SU-DHL-6 (cell line): Measurements from ENCODE around the gene FAM186B.

Source experiments
- H2AFZ ChIP-seq: fragments of 200-600 bp; sonication (generic); 2 replicates; pipeline ENCODE4 v1.6.1; 2014; ENCODE audit warnings: low read depth, mild to moderate bottlenecking, moderate library complexity, mixed read lengths, antibody characterized with exemption, low read length; ENCODE audit not compliant: severe bottlenecking
- H3F3A ChIP-seq: fragments of 200-600 bp; shearing (Covaris generic); 2 replicates; pipeline ENCODE4 v1.6.0; 2016; ENCODE audit warnings: antibody characterized with exemption, mild to moderate bottlenecking; ENCODE audit not compliant: insufficient read depth
- H3K27ac ChIP-seq: fragments of 200-600 bp; sonication (generic); 2 replicates; pipeline ENCODE4 v1.5.1; 2016; ENCODE audit warnings: low read depth, mild to moderate bottlenecking, low read length, moderate library complexity, mixed read lengths
- H3K27me3 ChIP-seq: fragments of 200-600 bp; sonication (generic), shearing (Covaris generic); 2 replicates; pipeline ENCODE4 v1.6.0; 2014; ENCODE audit warnings: mild to moderate bottlenecking, low read length
- H3K36me3 ChIP-seq: fragments of 200-600 bp; sonication (generic); 2 replicates; pipeline ENCODE4 v1.6.1; 2014; ENCODE audit warnings: mild to moderate bottlenecking, low read length, mixed read lengths
- H3K4me2 ChIP-seq: fragments of 300-600, 200-600 bp; shearing (Covaris generic), sonication (generic); 2 replicates; pipeline ENCODE4 v1.6.0; 2014; ENCODE audit warnings: low read length, low read depth, mild to moderate bottlenecking; ENCODE audit not compliant: poor library complexity, severe bottlenecking
- H3K4me3 ChIP-seq: fragments of 200-600 bp; sonication (generic); 2 replicates; pipeline ENCODE4 v1.5.1; 2014; ENCODE audit warnings: antibody characterized with exemption, low read length, mild to moderate bottlenecking, mixed read lengths; ENCODE audit not compliant: insufficient read depth, poor library complexity, severe bottlenecking
- H3K79me2 ChIP-seq: fragments of 200-600 bp; sonication (generic); 2 replicates; pipeline ENCODE4 v1.6.1; 2014; ENCODE audit warnings: mild to moderate bottlenecking, low read length, moderate library complexity; ENCODE audit not compliant: insufficient read depth
- H3K9ac ChIP-seq: fragments of 200-600 bp; sonication (generic); 2 replicates; pipeline ENCODE4 v1.7.0; 2014; ENCODE audit warnings: mild to moderate bottlenecking, low read length
- H3K9me2 ChIP-seq: fragments of 200-600 bp; sonication (generic); replicated peaks from 2 replicates; pipeline ENCODE4 v1.6.1; 2014; ENCODE audit warnings: low read length; ENCODE audit not compliant: insufficient read depth
- H3K9me3 ChIP-seq: fragments of 200-600 bp; sonication (generic); 2 replicates; pipeline ENCODE4 v1.6.1; 2014; ENCODE audit warnings: low read length, mixed read lengths; ENCODE audit not compliant: insufficient read depth
- H4K20me1 ChIP-seq: fragments of 200-600 bp; sonication (generic); 2 replicates; pipeline ENCODE4 v1.6.1; 2014; ENCODE audit warnings: low read depth, mild to moderate bottlenecking, antibody characterized with exemption, low read length, moderate library complexity, mixed read lengths
- EZH2phosphoT487 ChIP-seq: fragments of 200-600 bp; sonication (generic), shearing (Covaris generic); conservative IDR thresholded peaks from 2 replicates; pipeline ENCODE4 v1.6.1; 2018; ENCODE audit warnings: mild to moderate bottlenecking, antibody characterized with exemption, low read length, moderate library complexity, mixed read lengths
- TF ChIP-seq, protein P1 (sequence below): fragments of 200-600 bp; sonication (generic); IDR thresholded peaks from one replicate; pipeline ENCODE4 v1.5.1; 2017; ENCODE audit warnings: antibody characterized with exemption, mild to moderate bottlenecking, low read length, moderate library complexity; ENCODE audit not compliant: insufficient read depth, poor library complexity, severe bottlenecking

The FAM186B gene

DNA sequence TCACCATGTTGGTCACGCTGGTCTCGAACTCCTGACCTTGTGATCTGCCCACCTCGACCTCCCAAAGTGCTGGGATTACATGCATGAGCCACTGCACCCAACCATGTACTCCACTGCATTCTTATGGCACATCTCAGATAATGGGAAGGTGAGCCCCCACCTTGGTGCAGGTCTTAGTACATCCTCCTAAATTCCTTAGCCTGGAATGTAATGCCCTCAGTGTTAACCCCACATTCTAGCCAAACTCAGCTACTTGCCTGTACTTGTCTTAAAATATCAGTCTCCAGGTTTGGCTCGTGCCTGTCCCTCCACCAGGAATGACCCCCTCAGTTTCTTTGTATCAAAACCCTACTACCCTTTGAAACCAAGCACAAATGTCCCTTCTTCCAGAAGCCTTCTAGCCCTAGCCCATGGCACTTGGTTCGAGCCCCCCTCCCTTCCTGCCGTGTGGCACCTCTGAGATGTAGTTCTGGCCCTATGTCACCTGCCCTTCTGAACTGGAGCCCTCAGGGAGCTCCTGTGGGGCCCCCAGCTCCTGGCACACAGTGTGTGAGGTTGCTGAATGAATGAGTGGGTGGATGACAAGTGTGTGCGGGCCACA, 58.2 kb downstream of the FAM186B start:
- H3K36me3 ChIP-seq, result no peaks in the 10 kb centered on the region
- H3K4me2 ChIP-seq, result no peak overlapping the region
- H3K9ac ChIP-seq, result no peak overlapping the region
- H3K9me3 ChIP-seq, result no peaks in the 10 kb centered on the region
- no peaks in the 10 kb centered on the region for H3K27me3 ChIP-seq
- TF ChIP-seq EZH2phosphoT487, result no peak
- TF ChIP-seq, protein P1, sequence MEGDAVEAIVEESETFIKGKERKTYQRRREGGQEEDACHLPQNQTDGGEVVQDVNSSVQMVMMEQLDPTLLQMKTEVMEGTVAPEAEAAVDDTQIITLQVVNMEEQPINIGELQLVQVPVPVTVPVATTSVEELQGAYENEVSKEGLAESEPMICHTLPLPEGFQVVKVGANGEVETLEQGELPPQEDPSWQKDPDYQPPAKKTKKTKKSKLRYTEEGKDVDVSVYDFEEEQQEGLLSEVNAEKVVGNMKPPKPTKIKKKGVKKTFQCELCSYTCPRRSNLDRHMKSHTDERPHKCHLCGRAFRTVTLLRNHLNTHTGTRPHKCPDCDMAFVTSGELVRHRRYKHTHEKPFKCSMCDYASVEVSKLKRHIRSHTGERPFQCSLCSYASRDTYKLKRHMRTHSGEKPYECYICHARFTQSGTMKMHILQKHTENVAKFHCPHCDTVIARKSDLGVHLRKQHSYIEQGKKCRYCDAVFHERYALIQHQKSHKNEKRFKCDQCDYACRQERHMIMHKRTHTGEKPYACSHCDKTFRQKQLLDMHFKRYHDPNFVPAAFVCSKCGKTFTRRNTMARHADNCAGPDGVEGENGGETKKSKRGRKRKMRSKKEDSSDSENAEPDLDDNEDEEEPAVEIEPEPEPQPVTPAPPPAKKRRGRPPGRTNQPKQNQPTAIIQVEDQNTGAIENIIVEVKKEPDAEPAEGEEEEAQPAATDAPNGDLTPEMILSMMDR, result no peak
- no peak overlapping the region for H3K27ac ChIP-seq
- no peak overlapping the region for H2AFZ ChIP-seq
- H3K79me2 ChIP-seq, result no peaks in the 10 kb centered on the region
- H3K9me2 ChIP-seq, result no peaks in the 10 kb centered on the region
- no peak overlapping the region for H3K4me3 ChIP-seq
- no peaks in the 10 kb centered on the region for H3F3A ChIP-seq
- no peaks in the 10 kb centered on the region for H4K20me1 ChIP-seq

DNA sequence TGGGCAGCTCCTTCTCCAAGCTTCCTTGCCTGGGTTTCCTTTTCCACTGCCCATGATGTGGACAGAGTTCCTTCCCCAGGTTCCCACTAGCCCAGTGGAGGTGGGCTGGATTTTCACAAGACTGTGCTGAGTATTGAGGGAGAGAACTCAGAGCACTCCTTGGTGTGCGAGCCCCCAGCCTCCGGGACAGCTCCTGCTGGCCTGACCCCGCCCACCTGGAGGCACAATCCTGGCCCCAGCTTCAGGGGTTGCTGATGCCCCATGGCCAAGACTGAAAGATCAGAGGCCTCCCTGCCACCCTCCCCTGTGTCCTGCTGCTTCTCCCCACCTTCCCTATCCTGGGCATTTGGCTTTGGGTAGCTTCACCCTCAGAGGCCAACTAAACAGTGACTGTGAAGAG, 59.0 kb downstream of the FAM186B start:
- Histone ChIP-seq H3K9me2 (no peaks in the 10 kb centered on the region), H3K9me3 (no peaks in the 10 kb centered on the region), H3K4me3 (no peak overlapping the region), H3K27me3 (no peaks in the 10 kb centered on the region), H3F3A (no peaks in the 10 kb centered on the region), H3K4me2 (no peak overlapping the region), H3K27ac (no peak overlapping the region), H4K20me1 (no peaks in the 10 kb centered on the region), H2AFZ (no peak overlapping the region), H3K79me2 (no peaks in the 10 kb centered on the region), H3K9ac (no peak overlapping the region), H3K36me3 (no peaks in the 10 kb centered on the region)
- TF ChIP-seq EZH2phosphoT487, result no peak
- TF ChIP-seq, protein P1, result no peak

DNA sequence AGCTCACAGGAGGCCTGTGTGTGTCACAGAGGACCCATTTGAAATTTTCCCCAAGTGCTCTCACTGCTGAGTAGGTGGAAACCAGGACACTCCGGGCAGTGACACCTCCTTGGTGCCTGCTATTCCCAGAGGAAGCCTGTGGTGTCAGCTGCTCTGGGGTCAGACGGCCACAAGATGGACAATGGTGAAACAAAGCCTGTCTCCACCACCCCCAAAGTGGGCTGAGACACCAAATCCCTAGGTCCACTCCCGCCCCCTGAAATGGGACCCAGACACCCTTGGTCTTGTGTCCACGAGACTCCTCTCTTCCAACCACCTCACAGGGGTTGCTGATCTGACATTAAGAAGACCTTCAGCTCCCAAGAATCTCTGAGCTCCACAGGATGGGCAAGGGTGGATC, 59.6 kb downstream of the FAM186B start:
- H3K9me3 ChIP-seq, result no peaks in the 10 kb centered on the region
- no peak overlapping the region for H3K9ac ChIP-seq
- H3K4me3 ChIP-seq, result no peak overlapping the region
- no peak overlapping the region for H2AFZ ChIP-seq
- TF ChIP-seq, protein P1, result no peak
- no peak for TF ChIP-seq EZH2phosphoT487
- H4K20me1 ChIP-seq, result no peaks in the 10 kb centered on the region
- no peak overlapping the region for H3K4me2 ChIP-seq
- H3K79me2 ChIP-seq, result no peaks in the 10 kb centered on the region
- H3K27me3 ChIP-seq, result no peaks in the 10 kb centered on the region
- H3K27ac ChIP-seq, result no peak overlapping the region
- H3K9me2 ChIP-seq, result no peaks in the 10 kb centered on the region
- no peaks in the 10 kb centered on the region for H3F3A ChIP-seq
- H3K36me3 ChIP-seq, result no peaks in the 10 kb centered on the region
